ENCODE data around the gene TRIM24. TPM values are rescaled to one million over a fixed set of nuclear protein-coding genes. Genes with fewer than 3 reads are reported as not detected.

The TRIM24 gene
- total RNA-seq = 18.0 and 24.7 TPM in 2 replicates

GRCh38 chr7:138460176-138460648 is at the start of gene TRIM24:
Gene TRIM24 (plus strand): TSS chr7:138460259. CDS start chr7:138460549, 290 bp downstream.

Small RNAs within 50 kb of the gene (small RNA-seq; reads per million reads assigned to genes)
- gene RF00561 (ENCODE audit: low replicate concordance) = not detected

Other genes starting within 250 kb of the TRIM24 start
- gene SVOPL, start 241.1 kb downstream of the TRIM24 start, total RNA-seq = under 0.01 TPM in 1 of 2 replicates, not detected in the other

Measured in placental pericyte (primary cell).